ENCODE measurements around the gene HLCS. TPM values are rescaled to one million over a fixed set of nuclear protein-coding genes. Genes with fewer than 3 reads are reported as not detected.

HLCS gene
- polyA plus RNA-seq, 1 of the 3 experiments (the other 2 are of a cell fraction) = 13.0 TPM

DNA sequence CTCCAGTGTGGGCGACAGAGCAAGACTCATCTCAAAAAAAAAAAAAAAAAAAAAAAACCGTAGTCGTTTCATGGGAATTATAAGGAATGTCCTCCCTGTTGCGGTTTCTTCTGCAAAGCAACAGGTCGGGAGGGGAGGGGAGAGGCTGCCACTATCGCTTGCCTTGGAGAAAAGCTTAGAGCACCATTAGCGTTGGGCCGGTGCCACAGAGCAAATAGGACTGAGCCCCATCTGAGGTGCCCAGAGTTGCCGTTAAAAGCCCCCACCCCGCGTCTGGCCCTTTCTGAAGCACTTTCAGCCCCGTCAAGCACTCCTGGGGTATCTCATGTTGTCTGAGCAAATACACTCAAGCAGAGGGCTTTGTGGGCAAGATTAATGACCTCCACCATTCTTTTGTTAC is 42.3 kb upstream of the HLCS start:
- Histone ChIP-seq H3F3A (replicated peaks; ENCODE audit: insufficient read depth) (peaks cover 4% of the 10 kb centered on the region), H3K36me3 (replicated peaks in 1 of 2; ENCODE audit: control insufficient read depth in 1 of 2, insufficient read depth in 2 of 2, low read length in 1 of 2) (no peaks in the 10 kb centered on the region), H2AFZ (ENCODE audit: low read depth) (no peak overlapping the region), H3K79me2 (ENCODE audit: insufficient read depth) (no peaks in the 10 kb centered on the region), H3K27ac (ENCODE audit: low read depth in 2 of 2, low read length in 1 of 2) (no peak overlapping the region), H3K9ac (no peak overlapping the region), H3K9me3 (no peaks in the 10 kb centered on the region), H3K9me2 (no peaks in the 10 kb centered on the region), H3K4me2 (no peak overlapping the region), H3K4me3 (ENCODE audit: low read depth in 2 of 2, low read length in 1 of 2) (no peak overlapping the region), H4K20me1 (ENCODE audit: insufficient read depth) (no peaks in the 10 kb centered on the region), H3K4me1 (ENCODE audit: control insufficient read depth in 1 of 2, insufficient read depth in 2 of 2, low read depth in 1 of 2, low read length in 1 of 2) (no peaks in the 10 kb centered on the region; a peak in 1 of 4 replicates), H3K27me3 (ENCODE audit: insufficient read depth) (no peaks in the 10 kb centered on the region; the same call in 1 of the 2 replicates)
- DNase-seq = peak; percentile 27
- WGBS (ENCODE audit: low lambda C conversion rate) = 100% methylated on average over 6 of the region's 12 CpGs
- no peak for TF ChIP-seq RXRA (IDR thresholded peaks at IDR 0.05; ENCODE audit: borderline replicate concordance, low read depth)
- TF ChIP-seq, protein P1, sequence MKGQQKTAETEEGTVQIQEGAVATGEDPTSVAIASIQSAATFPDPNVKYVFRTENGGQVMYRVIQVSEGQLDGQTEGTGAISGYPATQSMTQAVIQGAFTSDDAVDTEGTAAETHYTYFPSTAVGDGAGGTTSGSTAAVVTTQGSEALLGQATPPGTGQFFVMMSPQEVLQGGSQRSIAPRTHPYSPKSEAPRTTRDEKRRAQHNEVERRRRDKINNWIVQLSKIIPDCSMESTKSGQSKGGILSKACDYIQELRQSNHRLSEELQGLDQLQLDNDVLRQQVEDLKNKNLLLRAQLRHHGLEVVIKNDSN (IDR thresholded peaks at IDR 0.05; ENCODE audit: borderline replicate concordance, low read depth) = no peak
- no peak for TF ChIP-seq ELF1 (IDR thresholded peaks at IDR 0.05)
- TF ChIP-seq EP300 (IDR thresholded peaks at IDR 0.05; ENCODE audit: borderline replicate concordance in 1 of 2, low read depth in 1 of 2, low read length in 1 of 2) = no peak
- TF ChIP-seq MEF2A (IDR thresholded peaks at IDR 0.05; ENCODE audit: borderline replicate concordance, low read depth) = no peak
- TF ChIP-seq FOXM1 (IDR thresholded peaks at IDR 0.05; ENCODE audit: low read depth) = no peak
- no peak for TF ChIP-seq EZH2phosphoT487 (IDR thresholded peaks at IDR 0.05; ENCODE audit: borderline replicate concordance, low read depth)
- TF ChIP-seq ZBTB33 (IDR thresholded peaks at IDR 0.05; ENCODE audit: borderline replicate concordance, low read depth) = no peak
- TF ChIP-seq, protein P2, sequence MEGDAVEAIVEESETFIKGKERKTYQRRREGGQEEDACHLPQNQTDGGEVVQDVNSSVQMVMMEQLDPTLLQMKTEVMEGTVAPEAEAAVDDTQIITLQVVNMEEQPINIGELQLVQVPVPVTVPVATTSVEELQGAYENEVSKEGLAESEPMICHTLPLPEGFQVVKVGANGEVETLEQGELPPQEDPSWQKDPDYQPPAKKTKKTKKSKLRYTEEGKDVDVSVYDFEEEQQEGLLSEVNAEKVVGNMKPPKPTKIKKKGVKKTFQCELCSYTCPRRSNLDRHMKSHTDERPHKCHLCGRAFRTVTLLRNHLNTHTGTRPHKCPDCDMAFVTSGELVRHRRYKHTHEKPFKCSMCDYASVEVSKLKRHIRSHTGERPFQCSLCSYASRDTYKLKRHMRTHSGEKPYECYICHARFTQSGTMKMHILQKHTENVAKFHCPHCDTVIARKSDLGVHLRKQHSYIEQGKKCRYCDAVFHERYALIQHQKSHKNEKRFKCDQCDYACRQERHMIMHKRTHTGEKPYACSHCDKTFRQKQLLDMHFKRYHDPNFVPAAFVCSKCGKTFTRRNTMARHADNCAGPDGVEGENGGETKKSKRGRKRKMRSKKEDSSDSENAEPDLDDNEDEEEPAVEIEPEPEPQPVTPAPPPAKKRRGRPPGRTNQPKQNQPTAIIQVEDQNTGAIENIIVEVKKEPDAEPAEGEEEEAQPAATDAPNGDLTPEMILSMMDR (IDR thresholded peaks at IDR 0.05) = no peak
- TF ChIP-seq JUND (IDR thresholded peaks at IDR 0.05) = no peak
- TF ChIP-seq TAF1 (IDR thresholded peaks at IDR 0.05; ENCODE audit: borderline replicate concordance, low read depth, low read length) = no peak
- TF ChIP-seq NRF1 (IDR thresholded peaks at IDR 0.05; ENCODE audit: low read depth, low read length) = no peak
- no peak for TF ChIP-seq IRF3 (IDR thresholded peaks at IDR 0.05; ENCODE audit: low read depth, low read length)
- TF ChIP-seq FOXJ3 (CRISPR knock-in tag; IDR thresholded peaks at IDR 0.05) = no peak
- TF ChIP-seq, protein P3, sequence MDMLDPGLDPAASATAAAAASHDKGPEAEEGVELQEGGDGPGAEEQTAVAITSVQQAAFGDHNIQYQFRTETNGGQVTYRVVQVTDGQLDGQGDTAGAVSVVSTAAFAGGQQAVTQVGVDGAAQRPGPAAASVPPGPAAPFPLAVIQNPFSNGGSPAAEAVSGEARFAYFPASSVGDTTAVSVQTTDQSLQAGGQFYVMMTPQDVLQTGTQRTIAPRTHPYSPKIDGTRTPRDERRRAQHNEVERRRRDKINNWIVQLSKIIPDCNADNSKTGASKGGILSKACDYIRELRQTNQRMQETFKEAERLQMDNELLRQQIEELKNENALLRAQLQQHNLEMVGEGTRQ (IDR thresholded peaks at IDR 0.05; ENCODE audit: borderline replicate concordance, low read depth, low read length) = no peak
- no peak for TF ChIP-seq POLR2AphosphoS5 (IDR thresholded peaks at IDR 0.05; ENCODE audit: low read depth, low read length)
- no peak for TF ChIP-seq RFX5 (IDR thresholded peaks at IDR 0.05; ENCODE audit: low read length)
- TF ChIP-seq FOSL2 (IDR thresholded peaks at IDR 0.05; ENCODE audit: borderline replicate concordance, low read depth) = no peak
- TF ChIP-seq RAD21 (IDR thresholded peaks at IDR 0.05; ENCODE audit: low read length) = no peak
- ChIA-PET CTCF (interaction anchor here (3.4 to 3.5 kb wide), 2 partner anchors 19 to 31 kb away, joined by 17 to 21 read pairs; no protein-coding TSS in a partner anchor), POLR2A (no interaction called here)
